HepG2 (cell line): ENCODE data around the gene DMRTA2.

Source experiments
- CTCF ChIP-seq: sonication (generic); formaldehyde crosslinking; IDR thresholded peaks from 2 replicates; pipeline ENCODE4 v1.5.0; 2020; ENCODE audit warnings: mild to moderate bottlenecking, missing genetic modification reagents, moderate library complexity
- HDAC2 ChIP-seq: sonication (generic); formaldehyde crosslinking; IDR thresholded peaks from 2 replicates; pipeline ENCODE4 v1.4.0; 2020; ENCODE audit warnings: missing genetic modification reagents
- MYC ChIP-seq: sonication (generic); formaldehyde crosslinking; IDR thresholded peaks from 2 replicates; pipeline ENCODE4 v1.9.0; 2021; ENCODE audit warnings: missing genetic modification reagents, borderline replicate concordance
- MYNN ChIP-seq: sonication (generic); formaldehyde crosslinking; IDR thresholded peaks from 2 replicates; pipeline ENCODE4 v1.4.0; 2020; ENCODE audit warnings: mild to moderate bottlenecking, low read depth, missing genetic modification reagents
- RBM22 ChIP-seq: fragments of 200-400 bp; formaldehyde crosslinking; optimal IDR thresholded peaks from 2 replicates; pipeline ENCODE3; 2017; ENCODE audit warnings: mild to moderate bottlenecking, low read length, moderate library complexity
- SNAPC2 ChIP-seq: sonication (generic); formaldehyde crosslinking; IDR thresholded peaks from 2 replicates; pipeline ENCODE4 v1.8.1; 2022; ENCODE audit warnings: mild to moderate bottlenecking, missing genetic modification reagents
- SRSF9 ChIP-seq: fragments of 200-400 bp; formaldehyde crosslinking; IDR thresholded peaks from 2 replicates; pipeline ENCODE4 v1.6.1; 2018; ENCODE audit warnings: borderline replicate concordance, mild to moderate bottlenecking, low read depth, low read length; ENCODE audit not compliant: insufficient read depth, poor library complexity, severe bottlenecking

GRCh38 chr1:50421366-50421748 is 1.9 kb downstream of the DMRTA2 start:
- TF ChIP-seq RBM22: no peak
- no peak for TF ChIP-seq SNAPC2 (CRISPR knock-in tag)
- no peak for TF ChIP-seq MYNN (CRISPR knock-in tag)
- TF ChIP-seq MYC (CRISPR knock-in tag): no peak
- TF ChIP-seq CTCF: no peak
- no peak for TF ChIP-seq SRSF9
- TF ChIP-seq HDAC2 (CRISPR knock-in tag): no peak
